IMR-90 (cell line): ENCODE data around the gene EML3. TPM values are rescaled to one million over a fixed set of nuclear protein-coding genes. Genes with fewer than 3 reads are reported as not detected.

Experiments used
- ATAC-seq: fragments of 200-7000 bp; cut with Tn5 transposase; 2 replicates; pipeline ENCODE4 v1.9.1; 2020; ENCODE audit warnings: low read depth, mild to moderate bottlenecking, moderate library complexity
- BruUV-seq: library from RNA; stranded (reverse); fragments of 400-500 nt; replicated peaks from 2 replicates; lab custom pipeline; 2021; lab: Mats Ljungman, UMichigan
- CTCF ChIA-PET: fragments of 300-600 bp; formaldehyde crosslinking; extraction: SDS; loops from one replicate; lab custom pipeline; 2021; ENCODE audit warnings: antibody characterized with exemption; lab: Yijun Ruan, JAX
- POLR2A ChIA-PET: fragments of 300-600 bp; sonication (Branson Sonifier 250); formaldehyde crosslinking; loops from one replicate; lab custom pipeline; 2022; ENCODE audit warnings: antibody characterized with exemption; ENCODE audit not compliant: unreplicated experiment; lab: Charles Lee
- DNase-seq: peaks from one replicate; pipeline ENCODE4 v3.0.0; 2013
- H2AFZ ChIP-seq: replicated peaks from 2 replicates; pipeline ENCODE3; 2013; ENCODE audit warnings: low read length, mild to moderate bottlenecking; ENCODE audit not compliant: poor library complexity
- H2AK5ac ChIP-seq: 2 replicates; pipeline ENCODE4 v1.6.1; 2013; ENCODE audit warnings: low read depth, low read length, inconsistent platforms
- H2AK9ac ChIP-seq: replicated peaks from 2 replicates; pipeline ENCODE3; 2013; ENCODE audit warnings: mild to moderate bottlenecking, low read depth, low read length, moderate library complexity; ENCODE audit not compliant: poor library complexity
- H2BK120ac ChIP-seq: 2 replicates; pipeline ENCODE4 v1.6.1; 2013; ENCODE audit warnings: low read depth, low read length, inconsistent platforms
- H2BK15ac ChIP-seq: 3 replicates; pipeline ENCODE4 v1.6.1; 2013; ENCODE audit warnings: low read depth, low read length, inconsistent platforms
- H2BK20ac ChIP-seq: 2 replicates; pipeline ENCODE4 v1.6.1; 2013; ENCODE audit warnings: low read depth, mild to moderate bottlenecking, inconsistent platforms, low read length, moderate library complexity
- H2BK5ac ChIP-seq: 2 replicates; pipeline ENCODE4 v1.6.1; 2013; ENCODE audit warnings: mild to moderate bottlenecking, low read depth, low read length, inconsistent platforms; ENCODE audit not compliant: poor library complexity, severe bottlenecking
- H3K14ac ChIP-seq: replicated peaks from 2 replicates; pipeline ENCODE4 v1.6.1; 2013; ENCODE audit warnings: low read depth, low read length, inconsistent platforms
- H3K18ac ChIP-seq: 2 replicates; pipeline ENCODE4 v1.6.1; 2013; ENCODE audit warnings: low read depth, low read length, control low read depth
- H3K23ac ChIP-seq: 2 replicates; pipeline ENCODE4 v1.6.1; 2013; ENCODE audit warnings: low read depth, low read length, inconsistent platforms
- H3K27ac ChIP-seq: 2 replicates; pipeline ENCODE4 v1.5.1; 2013; ENCODE audit warnings: mild to moderate bottlenecking, control low read depth, low read length; ENCODE audit not compliant: insufficient read depth
- H3K27me3 ChIP-seq: 2 replicates; pipeline ENCODE4 v1.6.1; 2013; ENCODE audit warnings: low read length; ENCODE audit not compliant: control insufficient read depth, insufficient read depth
- H3K36me3 ChIP-seq: 2 replicates; pipeline ENCODE4 v1.6.1; 2013; ENCODE audit warnings: low read length, mixed read lengths; ENCODE audit not compliant: control insufficient read depth, insufficient read depth
- H3K4ac ChIP-seq: 2 replicates; pipeline ENCODE4 v1.6.1; 2013; ENCODE audit warnings: low read depth, low read length, inconsistent platforms
- H3K4me1 ChIP-seq: 2 replicates; pipeline ENCODE4 v1.6.1; 2013; ENCODE audit warnings: low read length, mixed read lengths; ENCODE audit not compliant: control insufficient read depth, insufficient read depth
- H3K4me2 ChIP-seq: 2 replicates; pipeline ENCODE4 v1.6.1; 2013; ENCODE audit warnings: low read depth, mild to moderate bottlenecking, control low read depth, low read length, moderate library complexity
- H3K4me3 ChIP-seq: 2 replicates; pipeline ENCODE4 v1.5.1; 2013; ENCODE audit warnings: low read depth, mild to moderate bottlenecking, control low read depth, low read length, moderate library complexity; ENCODE audit not compliant: insufficient read depth
- H3K56ac ChIP-seq: 2 replicates; pipeline ENCODE4 v1.6.1; 2013; ENCODE audit warnings: low read length, inconsistent platforms; ENCODE audit not compliant: insufficient read depth; ENCODE audit errors: extremely low read depth
- H3K79me1 ChIP-seq, 2 experiments: 2 replicates each; pipeline ENCODE4 v1.6.1; 2013; ENCODE audit warnings: low read length in 2 of 2, inconsistent platforms in 1 of 2, low read depth in 1 of 2
- H3K9ac ChIP-seq: 2 replicates; pipeline ENCODE4 v1.6.1; 2013; ENCODE audit warnings: low read depth, low read length, control low read depth
- H3K9me1 ChIP-seq: 2 replicates; pipeline ENCODE4 v1.6.1; 2013; ENCODE audit warnings: low read length, inconsistent platforms; ENCODE audit not compliant: insufficient read depth
- H3K9me3 ChIP-seq: 2 replicates; pipeline ENCODE4 v1.6.1; 2013; ENCODE audit warnings: low read length; ENCODE audit not compliant: control insufficient read depth, insufficient read depth
- H4K20me1 ChIP-seq: 2 replicates; pipeline ENCODE4 v1.6.1; 2013; ENCODE audit warnings: low read length, inconsistent platforms; ENCODE audit not compliant: insufficient read depth
- H4K5ac ChIP-seq: 2 replicates; pipeline ENCODE4 v1.6.1; 2013; ENCODE audit warnings: mild to moderate bottlenecking, low read depth, low read length, control low read depth
- H4K8ac ChIP-seq, 2 experiments: 2 replicates each; pipeline ENCODE4 v1.6.1; 2013; ENCODE audit warnings: low read depth in 2 of 2, low read length in 2 of 2, control low read depth in 1 of 2, inconsistent platforms in 1 of 2
- H4K91ac ChIP-seq: 2 replicates; pipeline ENCODE4 v1.6.1; 2013; ENCODE audit warnings: low read depth, low read length, inconsistent platforms; ENCODE audit not compliant: insufficient read depth
- BHLHE40 ChIP-seq: fragments of 150-350 bp; IDR thresholded peaks from 2 replicates; pipeline ENCODE4 v1.6.1; 2016; ENCODE audit warnings: mild to moderate bottlenecking, low read depth, low read length
- CEBPB ChIP-seq: IDR thresholded peaks from 2 replicates; pipeline ENCODE4 v1.6.1; 2012; ENCODE audit warnings: low read depth, low read length, improper control_type of control experiment
- MAFK ChIP-seq: IDR thresholded peaks from 2 replicates; pipeline ENCODE4 v1.6.1; 2012; ENCODE audit warnings: low read depth, low read length, improper control_type of control experiment
- MXI1 ChIP-seq: IDR thresholded peaks from 2 replicates; pipeline ENCODE4 v1.6.1; 2012; ENCODE audit warnings: low read depth, mild to moderate bottlenecking, low read length, moderate library complexity, borderline replicate concordance
- POLR2A ChIP-seq: IDR thresholded peaks from 2 replicates; pipeline ENCODE4 v1.6.1; 2012; ENCODE audit warnings: mild to moderate bottlenecking, low read depth, low read length
- RAD21 ChIP-seq: IDR thresholded peaks from 2 replicates; pipeline ENCODE4 v1.6.1; 2012; ENCODE audit warnings: low read length, improper control_type of control experiment
- RCOR1 ChIP-seq: IDR thresholded peaks from 2 replicates; pipeline ENCODE4 v1.6.1; 2012; ENCODE audit warnings: mild to moderate bottlenecking, low read length, improper control_type of control experiment; ENCODE audit not compliant: insufficient replicate concordance
- RFX5 ChIP-seq: IDR thresholded peaks from 2 replicates; pipeline ENCODE4 v1.8.0; 2012; ENCODE audit warnings: low read depth, mild to moderate bottlenecking, low read length, moderate library complexity
- SMC3 ChIP-seq: fragments of 150-350 bp; IDR thresholded peaks from 2 replicates; pipeline ENCODE4 v1.6.1; 2016; ENCODE audit warnings: low read depth, mild to moderate bottlenecking, antibody characterized with exemption, low read length, moderate library complexity
- WGBS, 2 experiments: methylation state at CpG; one replicate each; pipeline versions ENCODE4 v1.1.5 to v1.1.7; 2013; ENCODE audit warnings: missing lambda C conversion rate in 2 of 2; ENCODE audit not compliant: insufficient read length in 1 of 2; ENCODE audit errors: extremely low coverage in 2 of 2; 5-methylcytosine and 5-hydroxymethylcytosine counted together
- dilution Hi-C: fragments of 300-500 bp; cut with HindIII; formaldehyde crosslinking; loops from one replicate; pipeline ENCODE4 v1.14.3; 2018; ENCODE audit warnings: low sequenced_read_pairs; ENCODE audit not compliant: unreplicated experiment
- in situ Hi-C: fragments of 300-500 bp; cut with MboI; formaldehyde crosslinking; loops from 3 replicates; pipeline ENCODE4 v1.14.3; 2019; ENCODE audit warnings: low sequenced_read_pairs, inconsistent platforms, mixed read lengths
- intact Hi-C: fragments of 100-400 bp; cut with micrococcal nuclease; formaldehyde crosslinking; loops from 2 replicates; pipeline ENCODE4 v1.10.0; 2022
- polyA plus RNA-seq, 3 experiments: library from polyadenylated mRNA; depleted of rRNA; stranded (reverse); fragments of >200 nt; gene quantifications; 2 replicates each; pipeline ENCODE4 v1.2.3, GENCODE V29; 2012; ENCODE audit warnings: low replicate concordance in 1 of 3
- total RNA-seq: library from RNA; depleted of rRNA; stranded (reverse); fragments of >200 nt; gene quantifications from 2 replicates; pipeline ENCODE4 v1.2.3, GENCODE V29; 2012
- TF ChIP-seq, protein P1 (sequence below): fragments of 150-350 bp; IDR thresholded peaks from 2 replicates; pipeline ENCODE4 v1.6.1; 2016; ENCODE audit warnings: low read depth, mild to moderate bottlenecking, low read length, moderate library complexity, borderline replicate concordance
- TF ChIP-seq, protein P2 (sequence below): fragments of 150-350 bp; IDR thresholded peaks from 2 replicates; pipeline ENCODE4 v1.6.1; 2017; ENCODE audit warnings: mild to moderate bottlenecking, antibody characterized with exemption, low read length, low read depth
- TF ChIP-seq, protein P3 (sequence below): conservative IDR thresholded peaks from 2 replicates; pipeline ENCODE4 v1.5.1; 2012; ENCODE audit warnings: mild to moderate bottlenecking, low read depth, low read length, improper control_type of control experiment

The EML3 gene
- total and polyA plus RNA-seq, 2 of the 4 experiments (the other 2 are of a cell fraction), result 5.0 to 24.7 TPM

DNA sequence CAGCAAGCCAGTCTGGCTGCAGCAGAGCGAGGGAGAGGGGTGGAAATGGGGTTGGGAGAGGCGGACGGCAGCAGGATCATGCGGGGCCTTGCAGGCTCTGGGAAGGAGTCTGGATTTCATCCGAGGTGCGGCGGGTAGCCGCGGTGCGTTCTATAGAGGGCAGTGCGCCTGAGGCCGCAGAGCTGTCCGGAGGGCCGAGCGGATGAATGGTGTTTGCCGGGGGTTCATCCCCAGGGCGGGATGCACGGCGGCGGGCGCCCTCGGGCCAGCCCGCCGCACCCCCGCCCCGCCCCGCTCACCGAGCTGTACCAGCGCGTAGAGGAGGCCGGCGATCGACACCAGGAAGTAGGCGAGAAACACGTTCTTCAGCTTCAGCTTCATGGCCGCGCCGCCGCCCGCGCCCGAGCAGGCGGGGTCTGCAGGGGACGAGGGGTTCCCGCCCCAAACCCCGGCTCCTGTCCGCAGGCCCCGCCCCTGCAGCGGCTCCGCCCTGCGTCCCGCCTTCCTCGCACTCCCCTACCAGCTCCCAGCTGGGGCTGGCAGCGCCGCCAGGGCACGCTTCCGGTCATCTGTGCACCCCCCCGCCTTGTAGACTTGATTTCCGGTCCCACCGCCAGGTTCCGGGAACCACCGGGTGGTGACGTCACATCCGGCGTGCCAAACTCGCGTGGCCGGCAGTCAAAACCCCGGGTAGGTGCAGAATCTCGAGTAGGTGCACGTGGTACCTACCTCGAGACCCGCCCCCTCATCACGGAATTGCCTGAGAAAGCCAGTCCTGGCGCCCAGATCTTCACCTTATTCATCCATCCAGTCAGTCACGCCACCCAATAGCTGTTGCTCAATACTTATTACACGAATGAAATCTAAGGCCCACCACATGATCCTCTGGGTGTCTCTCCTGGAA is 9.2 kb upstream of the EML3 start, which contains the start of gene B3GAT3:
Gene B3GAT3, minus strand, starts transcription at position 420 of the 904 bp plus-strand sequence. Its CDS starts 39 bp downstream, at position 381.
- Histone ChIP-seq H2AFZ (peak within 1 kb of the TSS; percentile 95), H3K14ac (peak within 1 kb of the TSS; percentile 92), H3K9me1 (peaks cover 7% of the 10 kb centered on the region; the same call in 1 of the 2 replicates), H4K20me1 (no peaks in the 10 kb centered on the region; the same call in 1 of the 2 replicates), H4K5ac (peak within 1 kb of the TSS; percentile 40), H2AK9ac (peak within 1 kb of the TSS; percentile 94), H3K27ac (peak within 1 kb of the TSS; percentile 96), H3K79me1 (peaks cover 21 to 27% of the 10 kb centered on the region in 2 experiments), H2BK20ac (0 out of 2 replicates have a peak within 1 kb of the TSS, but pooled peaks have one; percentile 18), H3K18ac (peak within 1 kb of the TSS; percentile 24; the same call in 1 of the 2 replicates), H4K91ac (peak within 1 kb of the TSS; percentile 87), H2BK15ac (peak within 1 kb of the TSS; percentile 7; the same call in 1 of the 3 replicates), H3K27me3 (no peaks in the 10 kb centered on the region), H3K56ac (peak within 1 kb of the TSS; percentile 75), H2BK120ac (peak within 1 kb of the TSS; percentile 0; the same call in 1 of the 2 replicates), H3K4me1 (peaks cover 3% of the 10 kb centered on the region), H3K9ac (peak within 1 kb of the TSS; percentile 97), H3K9me3 (no peaks in the 10 kb centered on the region), H3K23ac (peak within 1 kb of the TSS; percentile 80), H3K4ac (peak within 1 kb of the TSS; percentile 83), H2BK5ac (peak within 1 kb of the TSS; percentile 44), H3K4me3 (peak within 1 kb of the TSS; percentile 89), H4K8ac (peak within 1 kb of the TSS; percentile 96 to 99), H3K36me3 (peaks cover 27% of the 10 kb centered on the region), H3K4me2 (peak within 1 kb of the TSS; percentile 94), H2AK5ac (peak within 1 kb of the TSS; percentile 71)
- ChIA-PET POLR2A (interaction anchor here (0.6 to 1.1 kb wide), 3 partner anchors 30 to 305 kb away, joined by 5 to 15 read pairs (median 7); partner anchors contain the start of gene TUT1), CTCF (interaction anchor here (0.6 to 2.1 kb wide), 6 partner anchors 10 to 227 kb away, joined by 3 to 5 read pairs (median 4); partner anchors contain the start of genes EML3 and TUT1)
- intact Hi-C loops (no loop called here), in situ Hi-C loops (no loop called here), dilution Hi-C loops (no loop called here)
- BruUV-seq, result no TSS peak
- 1% methylated on average over 38 of the region's 77 CpGs; no CpG with 5 or more reads in 1 of the 2 experiments for WGBS, 2 experiments
- DNase-seq (peak; percentile 98), ATAC-seq (peak; percentile 99)
- TF ChIP-seq, protein P1, sequence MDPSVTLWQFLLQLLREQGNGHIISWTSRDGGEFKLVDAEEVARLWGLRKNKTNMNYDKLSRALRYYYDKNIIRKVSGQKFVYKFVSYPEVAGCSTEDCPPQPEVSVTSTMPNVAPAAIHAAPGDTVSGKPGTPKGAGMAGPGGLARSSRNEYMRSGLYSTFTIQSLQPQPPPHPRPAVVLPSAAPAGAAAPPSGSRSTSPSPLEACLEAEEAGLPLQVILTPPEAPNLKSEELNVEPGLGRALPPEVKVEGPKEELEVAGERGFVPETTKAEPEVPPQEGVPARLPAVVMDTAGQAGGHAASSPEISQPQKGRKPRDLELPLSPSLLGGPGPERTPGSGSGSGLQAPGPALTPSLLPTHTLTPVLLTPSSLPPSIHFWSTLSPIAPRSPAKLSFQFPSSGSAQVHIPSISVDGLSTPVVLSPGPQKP, result no peak
- TF ChIP-seq, protein P2, sequence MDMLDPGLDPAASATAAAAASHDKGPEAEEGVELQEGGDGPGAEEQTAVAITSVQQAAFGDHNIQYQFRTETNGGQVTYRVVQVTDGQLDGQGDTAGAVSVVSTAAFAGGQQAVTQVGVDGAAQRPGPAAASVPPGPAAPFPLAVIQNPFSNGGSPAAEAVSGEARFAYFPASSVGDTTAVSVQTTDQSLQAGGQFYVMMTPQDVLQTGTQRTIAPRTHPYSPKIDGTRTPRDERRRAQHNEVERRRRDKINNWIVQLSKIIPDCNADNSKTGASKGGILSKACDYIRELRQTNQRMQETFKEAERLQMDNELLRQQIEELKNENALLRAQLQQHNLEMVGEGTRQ, result peak; percentile 80
- TF ChIP-seq, protein P3, sequence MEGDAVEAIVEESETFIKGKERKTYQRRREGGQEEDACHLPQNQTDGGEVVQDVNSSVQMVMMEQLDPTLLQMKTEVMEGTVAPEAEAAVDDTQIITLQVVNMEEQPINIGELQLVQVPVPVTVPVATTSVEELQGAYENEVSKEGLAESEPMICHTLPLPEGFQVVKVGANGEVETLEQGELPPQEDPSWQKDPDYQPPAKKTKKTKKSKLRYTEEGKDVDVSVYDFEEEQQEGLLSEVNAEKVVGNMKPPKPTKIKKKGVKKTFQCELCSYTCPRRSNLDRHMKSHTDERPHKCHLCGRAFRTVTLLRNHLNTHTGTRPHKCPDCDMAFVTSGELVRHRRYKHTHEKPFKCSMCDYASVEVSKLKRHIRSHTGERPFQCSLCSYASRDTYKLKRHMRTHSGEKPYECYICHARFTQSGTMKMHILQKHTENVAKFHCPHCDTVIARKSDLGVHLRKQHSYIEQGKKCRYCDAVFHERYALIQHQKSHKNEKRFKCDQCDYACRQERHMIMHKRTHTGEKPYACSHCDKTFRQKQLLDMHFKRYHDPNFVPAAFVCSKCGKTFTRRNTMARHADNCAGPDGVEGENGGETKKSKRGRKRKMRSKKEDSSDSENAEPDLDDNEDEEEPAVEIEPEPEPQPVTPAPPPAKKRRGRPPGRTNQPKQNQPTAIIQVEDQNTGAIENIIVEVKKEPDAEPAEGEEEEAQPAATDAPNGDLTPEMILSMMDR, result peak; percentile 14; the same call in 1 of the 2 replicates
- TF ChIP-seq CEBPB (peak; percentile 96), POLR2A (peak; percentile 45; the same call in 1 of the 2 replicates), MXI1 (peak; percentile 99), SMC3 (no peak), RCOR1 (no peak), MAFK (no peak; the same call in 1 of the 2 replicates), RFX5 (no peak), RAD21 (no peak), BHLHE40 (peak; percentile 70)
